Activated CD4-positive, alpha-beta T cell treated with anti-CD3 and anti-CD28 coated beads for 1 hour (primary cell): ENCODE data around the gene CELF2.
"Not testable (repeated sequence)": the region's sequence is repeated elsewhere in the genome, so short reads cannot be mapped to it uniquely, and the experiment has no call there.

ENCODE experiments used
- DNase-seq: peaks from one replicate; pipeline ENCODE4 v3.0.0-alpha.2; 2020

The CELF2 gene

DNA sequence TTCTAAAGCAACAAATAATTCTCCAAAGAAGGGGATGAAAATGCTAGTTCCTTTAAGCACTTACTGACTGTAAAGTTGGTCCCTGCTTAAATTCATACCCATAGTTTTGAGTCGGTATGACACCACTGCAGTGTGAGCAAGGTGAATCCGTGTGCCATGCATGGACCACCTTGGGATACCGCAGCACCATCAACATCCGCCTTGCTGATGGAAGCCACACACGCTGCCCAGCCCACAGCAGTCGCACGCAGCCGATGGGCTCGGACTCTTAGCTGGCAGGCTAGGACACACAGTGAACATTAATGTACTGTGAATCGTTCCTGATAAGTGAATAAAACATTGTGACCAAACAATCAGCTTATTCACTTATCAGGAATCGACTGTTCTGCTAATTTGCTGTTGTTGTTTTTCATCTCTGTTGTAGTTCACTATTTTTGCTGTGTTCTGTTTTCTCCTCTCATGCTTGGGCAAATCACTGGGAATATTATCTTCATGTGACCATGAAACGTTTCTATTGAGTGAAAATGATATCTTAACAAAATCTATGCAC, 318.3 kb downstream of the CELF2 start:
- DNase-seq = no peak

DNA sequence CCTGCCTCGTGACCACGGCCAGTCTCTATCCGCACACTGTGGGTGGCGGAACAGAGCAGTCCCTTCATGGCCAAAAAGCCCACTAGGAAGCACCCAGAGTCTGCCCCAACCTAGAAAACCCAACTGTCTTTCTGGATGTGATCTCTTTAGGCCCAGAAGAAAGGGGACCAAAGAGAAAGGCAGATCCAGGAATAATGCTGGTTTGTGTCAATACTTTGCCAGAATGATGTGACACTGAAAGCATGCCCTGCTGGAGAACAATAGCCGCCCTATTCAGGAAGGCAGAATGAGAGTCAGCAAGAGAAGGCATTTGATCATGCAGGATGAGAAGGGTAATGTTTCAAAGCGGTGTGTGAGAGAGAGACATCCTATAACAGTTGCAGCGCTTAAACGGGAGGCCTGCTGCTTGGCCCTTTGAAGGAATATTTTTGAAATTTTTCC, 319.1 kb downstream of the CELF2 start:
- no peak for DNase-seq

DNA sequence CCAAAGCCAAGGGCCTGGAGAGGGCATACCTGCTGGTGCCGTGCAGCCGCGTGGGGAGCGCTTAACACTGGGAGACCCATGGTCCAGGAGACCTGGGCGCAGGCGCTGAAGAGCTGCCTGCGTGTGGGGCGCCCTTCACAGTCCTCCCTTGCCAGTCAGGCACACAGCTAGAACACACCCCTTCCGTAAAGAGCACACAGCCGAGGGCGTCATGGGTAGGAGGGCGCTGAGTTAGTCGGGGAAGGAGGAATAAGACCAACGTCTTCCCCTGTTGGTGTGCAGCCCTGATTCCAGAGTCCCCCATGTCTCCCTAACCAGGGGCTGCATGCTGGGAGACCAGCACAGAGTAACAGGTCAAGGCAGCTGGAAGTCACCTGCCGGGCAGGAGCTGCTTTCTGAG, 319.8 kb downstream of the CELF2 start:
- no peak for DNase-seq

DNA sequence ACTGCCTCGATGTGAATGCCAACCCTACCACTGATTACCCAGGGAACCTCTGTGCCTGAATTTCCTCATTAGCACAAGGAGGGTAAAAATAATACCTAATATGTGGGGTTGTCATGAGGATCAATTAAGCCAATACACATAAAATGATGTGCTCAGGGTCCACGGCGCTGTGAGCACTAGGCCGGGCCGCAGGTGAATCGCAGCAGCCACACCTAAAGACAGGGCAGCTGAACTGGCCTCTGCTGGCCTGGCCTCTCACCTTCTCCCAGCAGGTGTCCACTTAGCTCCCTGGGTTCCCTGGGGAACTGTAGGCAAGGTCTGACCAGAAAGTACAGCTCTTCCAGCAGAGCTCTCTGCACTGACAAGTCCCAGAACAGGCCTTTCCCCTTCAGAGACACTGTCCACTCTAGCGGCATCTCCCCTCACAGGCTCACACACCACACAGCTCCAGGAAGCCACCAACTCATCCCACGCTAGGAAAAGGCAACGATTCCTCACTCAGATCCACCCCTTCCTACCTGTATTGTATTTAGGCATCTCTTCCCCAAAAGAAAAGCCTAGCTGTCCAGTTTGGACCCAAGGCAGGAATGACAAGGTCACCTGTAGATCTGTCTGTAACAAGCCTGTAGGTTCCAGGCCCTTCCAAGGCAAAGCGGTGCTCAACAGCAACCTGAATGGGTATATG, 320.6 kb downstream of the CELF2 start:
- no peak for DNase-seq

DNA sequence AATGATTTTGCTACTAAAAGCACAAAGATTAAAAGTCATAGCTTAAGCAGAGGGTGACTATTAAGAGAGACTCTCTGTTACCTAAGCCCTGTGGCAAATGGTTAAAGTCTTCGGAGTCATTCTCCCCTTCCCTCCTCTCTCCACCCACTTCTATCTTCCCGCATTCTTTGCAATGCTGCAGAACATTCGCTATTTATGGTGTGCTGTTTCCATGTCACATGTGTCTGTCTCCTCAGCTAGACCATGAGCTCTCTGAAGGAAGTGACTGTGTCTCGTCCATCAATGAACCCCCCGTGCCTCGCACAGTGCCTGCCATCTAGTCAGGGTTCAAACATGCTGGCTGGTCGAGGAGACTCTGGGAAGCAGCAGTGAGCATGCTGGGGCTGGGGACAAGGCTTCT, 321.3 kb downstream of the CELF2 start:
- DNase-seq = no peak

DNA sequence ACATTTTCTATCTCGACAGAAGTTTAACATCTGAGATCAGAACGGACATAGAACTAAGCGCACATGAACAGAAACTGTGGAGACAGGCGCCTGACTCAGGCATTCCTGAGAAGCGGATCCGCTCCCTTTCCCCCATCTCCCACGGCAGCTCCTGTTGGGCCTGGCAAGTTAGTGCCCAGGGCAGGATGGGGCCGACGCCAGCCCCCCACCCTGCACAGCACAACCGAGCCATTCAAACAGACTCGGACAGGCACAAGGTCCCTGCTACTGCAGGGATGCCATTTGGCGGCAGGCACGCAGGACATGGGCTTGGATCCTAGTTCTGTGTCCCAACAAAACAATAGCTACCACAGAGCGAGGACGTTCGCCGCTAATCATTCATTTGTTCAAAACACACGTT, 322.0 kb downstream of the CELF2 start:
- no peak for DNase-seq

DNA sequence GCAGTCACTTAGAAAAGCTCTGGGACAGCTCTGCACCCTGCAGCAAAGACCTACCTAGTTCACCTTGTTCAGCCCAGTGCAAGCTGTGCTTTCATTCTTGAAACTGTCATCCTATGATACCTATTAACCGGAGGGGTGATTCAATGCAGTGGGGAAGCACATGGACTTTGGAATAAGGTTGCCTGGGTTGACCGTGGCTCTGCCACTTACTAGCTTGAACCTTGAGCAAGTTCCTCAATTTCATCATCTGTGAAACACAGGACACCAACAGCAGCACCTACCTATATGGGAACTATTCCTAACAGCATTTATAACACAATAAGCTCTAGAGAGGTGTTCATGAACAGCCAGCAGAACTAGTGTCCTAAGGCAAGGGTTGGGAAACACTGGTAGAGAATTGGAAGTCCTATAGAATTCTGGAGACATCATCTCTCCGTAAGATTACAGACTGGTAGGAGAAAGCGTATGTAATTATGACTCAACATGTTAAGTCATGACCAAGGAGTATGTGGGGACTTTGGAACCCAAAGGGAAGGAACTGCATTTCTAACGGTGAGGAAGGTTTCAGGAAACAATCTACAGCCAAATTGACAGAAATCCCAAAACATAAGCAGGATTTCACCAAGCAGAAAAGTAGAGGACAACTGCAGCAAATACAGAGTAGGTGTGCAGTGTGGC, 323.8 kb downstream of the CELF2 start:
- DNase-seq = no peak

DNA sequence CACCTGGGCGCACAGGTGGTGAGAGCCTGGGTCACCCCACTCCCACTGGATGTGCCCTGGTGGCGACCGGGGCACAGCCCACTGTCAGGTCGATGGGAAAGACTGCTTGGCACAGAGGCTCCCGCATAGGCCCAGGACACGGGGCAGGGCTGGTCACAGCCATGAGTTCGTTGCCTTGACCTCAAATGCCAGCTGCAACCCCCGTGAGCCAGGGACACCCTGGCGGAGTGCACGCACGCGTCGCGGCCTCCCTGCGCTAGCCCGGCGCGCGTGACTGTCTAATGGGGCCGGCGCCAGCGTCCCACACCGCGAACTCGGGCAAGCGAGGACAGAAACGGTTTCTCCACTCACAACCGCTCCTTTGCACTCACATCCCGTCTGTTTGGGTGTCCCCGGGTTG, 326.4 kb downstream of the CELF2 start:
- DNase-seq = no peak

DNA sequence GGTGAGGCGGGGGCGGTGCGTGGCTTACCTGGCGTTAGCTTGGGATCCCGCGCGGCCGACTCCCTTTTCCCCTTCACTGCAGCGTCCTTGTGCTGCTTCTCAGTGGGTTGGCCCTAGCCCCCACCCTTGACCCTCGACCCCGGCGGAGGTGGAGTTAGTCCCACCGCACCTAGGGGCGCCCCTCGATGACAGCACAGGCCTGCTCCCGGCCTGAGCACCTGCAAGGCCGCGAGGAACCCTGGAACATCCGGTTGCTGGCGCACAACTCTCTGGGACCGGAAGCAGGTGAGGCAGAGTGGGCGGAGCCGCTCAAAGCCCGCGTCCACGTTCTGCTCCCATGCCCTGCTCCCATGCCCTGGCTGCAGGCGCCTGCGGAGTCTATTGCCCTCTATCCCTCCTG, 326.9 kb downstream of the CELF2 start:
- DNase-seq = no peak

DNA sequence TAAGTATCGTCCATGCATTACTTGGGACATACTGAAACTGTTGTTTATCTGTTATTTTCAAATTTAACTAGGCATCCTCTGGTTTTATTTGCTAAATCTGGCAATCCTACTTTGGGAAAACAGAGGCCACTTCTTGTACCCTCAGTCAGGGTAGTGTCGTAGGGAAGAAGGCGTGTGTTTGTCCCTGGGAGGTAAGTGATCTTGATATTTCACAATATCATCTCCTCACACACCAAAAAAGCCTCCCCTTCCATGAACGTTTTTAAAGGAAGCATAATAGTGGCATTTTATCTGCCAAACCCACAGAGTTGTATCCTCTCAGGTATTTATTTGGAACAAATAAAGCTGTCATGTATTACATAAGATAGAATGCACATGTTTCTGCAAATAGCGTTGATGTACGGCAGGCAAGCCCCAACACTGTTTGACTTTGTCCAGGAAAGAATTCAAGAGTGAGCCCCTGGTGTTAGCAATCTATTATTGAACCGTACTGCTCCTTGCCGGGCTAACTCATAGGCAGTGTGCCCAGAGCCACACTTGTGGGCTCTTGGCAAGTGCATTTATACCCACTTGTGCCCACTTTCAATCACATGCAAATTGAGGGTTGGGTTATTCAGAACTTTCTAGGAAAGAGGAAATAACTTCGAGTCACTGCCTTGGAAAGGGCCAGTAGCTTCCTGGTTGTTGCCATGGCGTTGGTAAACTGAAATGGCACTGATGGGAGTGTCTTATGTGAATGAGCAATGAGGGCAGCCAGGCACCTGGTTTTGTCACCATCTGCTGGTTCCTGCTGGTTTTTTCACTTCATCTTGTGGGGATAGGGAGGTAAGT, 327.8 kb downstream of the CELF2 start:
- no peak for DNase-seq

DNA sequence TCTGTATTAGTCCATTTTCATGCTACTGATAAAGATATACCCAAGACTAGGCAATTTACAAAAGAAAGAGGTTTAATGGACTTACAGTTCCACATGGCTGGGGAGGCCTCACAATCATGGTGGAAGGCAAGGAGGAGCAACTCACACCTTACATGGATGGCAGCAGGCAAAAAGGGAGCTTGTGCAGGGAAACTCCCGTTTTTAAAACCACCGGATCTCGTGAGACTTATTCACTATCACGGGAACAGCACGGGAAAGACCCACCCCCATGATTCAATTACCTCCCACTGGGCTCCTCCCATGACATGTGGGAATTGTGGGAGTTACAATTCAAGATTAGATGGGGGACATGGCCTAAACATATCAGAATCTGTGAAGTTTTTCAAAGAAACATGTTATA, 329.9 kb downstream of the CELF2 start:
- DNase-seq = not testable (repeated sequence)

DNA sequence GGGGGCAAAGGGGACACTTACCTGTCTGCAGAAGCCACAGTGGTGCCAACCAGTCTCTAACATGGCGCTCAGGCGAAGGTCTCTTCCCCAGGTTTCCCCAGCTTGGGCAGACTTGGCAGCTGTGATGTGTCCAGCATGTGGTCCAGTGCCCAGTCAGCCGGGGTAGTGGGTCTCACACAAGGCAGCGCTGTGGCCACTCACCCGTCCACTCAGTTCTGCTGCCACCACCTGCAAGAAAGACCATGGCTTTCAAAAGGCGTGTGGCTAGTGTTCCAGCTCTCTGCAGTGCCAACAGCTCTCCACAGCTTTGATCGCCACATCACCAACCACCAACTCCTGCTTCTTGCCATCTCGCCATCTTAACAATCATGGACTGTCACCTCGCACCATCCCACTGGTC, 334.1 kb downstream of the CELF2 start:
- DNase-seq = no peak

DNA sequence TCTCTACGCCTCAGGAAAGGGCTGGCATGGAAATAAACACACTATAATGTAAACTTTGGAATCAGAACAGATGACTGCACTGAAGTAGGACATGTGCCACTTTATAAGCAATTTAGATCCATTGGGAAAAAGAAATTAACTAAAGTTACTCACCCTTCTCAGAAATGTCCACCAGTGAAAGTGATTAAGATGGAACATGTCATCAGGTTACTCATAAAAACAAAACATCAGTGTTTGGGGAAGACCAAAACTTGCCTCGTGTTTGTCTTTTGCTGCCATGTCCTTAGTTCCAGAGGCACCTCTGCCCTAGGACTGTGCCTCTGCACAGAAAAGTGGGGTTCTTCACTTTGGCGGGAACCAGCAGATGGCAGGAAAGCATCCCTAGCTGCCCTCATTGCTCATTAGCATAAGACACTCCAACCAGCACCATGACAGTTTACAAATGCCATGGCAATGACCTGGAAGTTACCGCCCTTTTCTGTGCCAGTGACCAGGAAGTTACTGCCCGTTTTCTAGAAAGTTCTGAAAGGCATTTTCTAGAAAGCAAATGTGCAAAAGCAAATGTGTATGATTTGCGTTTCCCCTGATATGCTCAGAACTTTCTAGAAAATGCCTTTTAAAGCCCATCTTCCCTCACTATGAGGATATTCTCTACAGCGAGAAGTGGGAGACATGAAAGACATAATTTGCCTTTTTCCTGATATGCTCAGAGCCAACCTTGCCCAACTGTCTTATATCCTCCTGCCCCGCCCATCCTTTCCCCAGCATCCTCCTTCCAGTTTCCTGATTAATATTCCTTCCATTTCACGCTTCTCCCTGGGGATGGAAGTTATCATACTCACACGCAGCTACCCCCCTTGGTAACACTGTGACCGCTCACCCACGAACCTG, 335.6 kb downstream of the CELF2 start:
- DNase-seq = no peak

DNA sequence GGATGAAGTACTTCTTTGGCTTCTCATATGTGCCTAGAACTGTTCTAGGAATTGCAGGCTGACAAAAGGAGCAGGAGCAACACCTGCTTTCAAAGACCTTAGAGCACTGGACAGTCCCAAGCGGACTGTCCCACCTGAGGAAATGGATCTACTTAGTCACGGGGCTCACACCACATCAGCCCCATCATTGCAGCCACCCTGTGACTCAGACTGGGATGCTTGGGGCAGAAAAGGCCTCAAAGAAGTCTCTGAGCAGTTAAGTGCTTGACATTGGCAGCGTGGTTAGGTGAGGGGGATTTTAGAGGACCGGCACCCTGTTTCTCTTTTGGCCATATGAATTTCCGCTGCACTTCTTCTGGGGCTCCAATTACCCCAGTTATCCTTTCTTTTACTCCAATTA, 337.2 kb downstream of the CELF2 start:
- DNase-seq = no peak

DNA sequence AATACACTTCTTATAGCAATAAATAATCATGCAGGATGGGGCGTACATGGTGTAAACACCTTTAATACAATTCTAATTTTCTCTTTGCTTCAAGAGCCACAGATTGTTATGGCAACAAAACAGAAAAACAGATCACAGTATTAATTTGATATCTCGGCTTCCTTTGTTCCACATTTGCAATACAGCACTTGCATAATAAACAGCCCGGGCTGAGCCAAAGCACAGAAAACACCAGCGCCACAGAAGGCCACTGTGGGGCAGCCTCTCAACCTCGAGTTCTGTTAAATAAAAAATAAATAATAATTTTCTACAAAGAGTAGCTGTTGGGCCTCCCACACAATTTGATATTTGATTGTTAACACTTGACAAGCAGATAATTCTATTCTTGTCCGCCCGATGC, 337.9 kb downstream of the CELF2 start:
- no peak for DNase-seq

DNA sequence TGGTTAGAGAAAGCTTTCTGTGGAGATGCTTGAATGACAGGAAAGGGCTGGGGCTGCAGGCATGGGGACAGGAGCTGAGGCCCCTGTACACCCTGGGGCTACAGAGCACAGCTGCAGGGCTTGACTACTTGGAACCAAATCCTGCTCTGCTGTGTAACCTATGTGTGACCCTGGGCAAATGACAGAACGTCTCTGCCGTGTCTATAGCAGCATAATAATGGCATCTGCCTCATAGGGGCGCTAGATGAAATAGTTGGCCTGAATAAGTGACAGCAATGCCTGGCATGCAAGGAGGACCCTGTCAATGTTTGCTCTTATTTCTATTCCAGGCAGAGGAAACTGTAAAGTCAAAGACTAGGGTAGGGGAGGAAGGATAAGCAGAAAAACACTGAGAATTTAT, 339.8 kb downstream of the CELF2 start:
- DNase-seq = no peak

DNA sequence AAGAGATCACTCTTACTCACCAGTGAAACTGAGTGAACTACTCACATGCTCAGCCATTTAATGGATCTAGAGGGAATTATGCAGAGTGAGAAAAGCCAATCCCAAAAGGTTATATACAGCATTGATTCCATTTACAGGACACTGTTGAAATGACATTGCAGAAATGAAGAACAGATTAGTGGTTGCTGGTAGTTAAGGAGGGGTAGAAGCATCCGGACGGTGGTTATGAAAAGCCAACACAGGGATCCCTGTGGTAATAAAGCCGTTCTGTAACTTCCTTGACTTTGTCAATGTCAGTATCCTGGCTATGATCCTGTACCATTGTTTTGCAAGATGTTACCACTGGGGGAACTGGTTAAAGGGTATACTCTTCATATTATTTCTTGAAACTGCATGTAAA, 340.3 kb downstream of the CELF2 start:
- no peak for DNase-seq

DNA sequence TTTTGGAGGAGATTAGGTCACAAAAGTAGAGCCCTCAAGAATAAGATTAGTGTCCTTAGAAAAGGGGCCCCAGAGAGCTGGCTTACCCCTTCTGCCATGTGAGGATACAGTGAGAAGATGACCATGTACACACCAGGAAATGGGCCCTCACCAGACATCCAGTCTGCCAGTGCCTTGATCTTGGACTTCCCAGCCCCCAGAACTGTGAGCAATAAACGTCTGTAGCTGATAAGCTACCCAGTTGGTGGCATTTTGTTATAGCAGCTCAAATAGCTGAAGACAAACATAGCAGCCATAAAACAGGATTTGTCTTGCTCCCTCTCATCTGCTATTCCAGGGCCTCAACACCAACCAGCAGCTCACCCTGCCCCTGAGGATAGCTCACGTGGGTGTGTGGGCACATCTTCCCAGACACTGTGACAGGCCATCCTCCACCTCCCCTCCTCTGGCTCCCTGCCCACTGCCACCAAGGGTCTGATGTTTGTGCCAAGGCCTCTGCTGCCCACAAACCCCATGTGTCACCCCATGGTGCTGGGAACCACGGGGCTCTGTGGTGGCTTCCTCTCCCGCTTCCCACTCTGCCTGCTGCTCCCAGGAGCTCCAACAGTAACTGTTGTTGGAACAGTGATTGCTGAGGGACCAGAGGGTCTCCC, 341.4 kb downstream of the CELF2 start:
- no peak for DNase-seq

DNA sequence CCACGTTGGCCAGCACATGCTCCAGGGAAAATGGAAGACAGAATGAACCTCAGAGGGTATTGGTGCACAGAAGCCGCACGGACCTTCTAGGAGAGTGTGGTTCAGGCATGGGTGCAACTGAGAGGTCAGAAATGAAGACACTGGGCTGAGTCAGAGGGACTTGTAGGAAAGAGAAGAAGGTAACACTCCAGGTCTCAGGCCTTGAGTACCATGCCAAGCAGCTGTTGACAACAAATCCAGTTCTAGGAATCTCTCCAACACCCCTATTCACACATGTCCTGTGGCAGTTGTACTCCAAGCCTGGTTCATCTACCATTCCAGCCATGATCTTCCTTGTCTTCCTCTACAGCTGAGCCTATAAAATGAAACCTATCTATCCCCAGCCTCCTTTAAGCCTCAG, 342.2 kb downstream of the CELF2 start:
- DNase-seq = no peak

DNA sequence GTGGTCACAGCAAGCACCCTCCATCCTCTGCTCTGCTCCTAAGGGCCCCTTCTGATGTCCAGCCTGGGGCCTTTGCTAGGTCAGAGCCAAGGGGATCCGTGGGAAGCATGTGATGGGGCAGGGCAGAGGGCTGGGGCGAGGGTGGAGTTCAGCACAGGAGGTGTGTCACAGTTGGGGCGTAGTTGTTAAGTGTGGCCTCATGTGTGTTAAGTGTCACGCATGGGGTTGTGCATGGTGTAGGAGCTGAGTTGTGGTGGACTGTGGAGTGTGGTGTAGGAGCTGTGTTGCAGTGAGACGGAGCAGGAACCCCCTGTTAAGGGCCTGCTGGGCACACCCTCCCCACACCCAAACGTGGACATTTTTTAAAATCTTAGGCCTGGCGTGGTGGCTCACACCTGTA, 345.8 kb downstream of the CELF2 start:
- no peak for DNase-seq

DNA sequence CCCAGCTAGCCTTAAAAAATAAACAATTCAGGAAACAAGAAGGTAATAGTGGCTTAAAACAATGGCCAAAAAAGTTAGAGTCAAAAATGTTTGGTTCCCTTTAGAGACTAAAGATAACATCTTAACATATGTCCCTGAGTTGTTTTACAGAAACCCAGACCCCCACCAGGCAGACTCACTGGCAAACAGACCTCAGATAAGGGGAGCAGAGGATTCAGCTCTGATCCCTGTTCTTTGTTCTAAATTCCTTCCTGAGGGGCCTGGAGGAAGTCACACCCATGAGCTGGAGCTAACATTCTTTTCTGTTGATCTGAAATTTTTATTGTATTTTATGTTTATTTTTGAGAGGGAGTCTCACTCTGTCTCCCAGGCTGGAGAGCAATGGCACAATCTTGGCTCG, 346.6 kb downstream of the CELF2 start:
- DNase-seq = no peak

DNA sequence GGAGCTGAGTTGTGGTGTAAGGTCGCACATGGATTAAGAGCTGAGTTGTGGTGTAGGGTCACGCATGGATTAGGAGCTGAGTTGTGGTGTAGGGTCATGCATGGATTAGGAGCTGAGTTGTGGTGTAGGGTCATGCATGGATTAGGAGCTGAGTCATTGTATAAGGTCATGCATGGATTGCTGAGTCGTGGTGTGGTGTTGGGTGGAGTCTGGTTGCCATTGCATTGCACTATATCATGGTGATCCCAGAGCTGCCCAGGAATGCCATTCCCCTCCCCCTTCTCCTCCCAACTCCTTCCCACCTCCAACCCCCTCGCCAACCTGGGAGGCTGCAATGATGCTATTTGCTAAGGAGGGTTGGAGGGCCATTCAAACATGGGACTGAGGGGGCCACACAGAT, 349.2 kb downstream of the CELF2 start:
- DNase-seq = not testable (repeated sequence)
